Omental fat pad (tissue), 4 donors: ENCODE measurements around the gene CMTM7. TPM values are rescaled to one million over a fixed set of nuclear protein-coding genes. Genes with fewer than 3 reads are reported as not detected.

Experiments used
- ATAC-seq: fragments of 150-250 bp; one replicate; pipeline ENCODE4 v1.9.1; 2016; ENCODE audit warnings: mild to moderate bottlenecking, moderate library complexity; ENCODE audit not compliant: low FRiP score
- DNase-seq: peaks from one replicate; pipeline ENCODE4 v3.0.0-alpha.2; 2019; ENCODE audit warnings: low spot score
- total RNA-seq, 4 donors: library from RNA; depleted of rRNA; stranded (reverse); fragments of >200 nt; gene quantifications; one replicate each; pipeline ENCODE4 v1.1.0, GENCODE V29; 2016
- TF ChIP-seq, protein P1 (sequence below), 3 donors: fragments of 450-650 bp; IDR thresholded peaks; one replicate each; pipeline ENCODE4 v1.5.1; 2016 to 2017; ENCODE audit warnings: antibody characterized with exemption in 3 of 3, mild to moderate bottlenecking in 3 of 3, moderate library complexity in 2 of 3

The CMTM7 gene
- total RNA-seq, 4 donors from 2014 or later = 18.0 to 34.7 (median 31.3) TPM

DNA sequence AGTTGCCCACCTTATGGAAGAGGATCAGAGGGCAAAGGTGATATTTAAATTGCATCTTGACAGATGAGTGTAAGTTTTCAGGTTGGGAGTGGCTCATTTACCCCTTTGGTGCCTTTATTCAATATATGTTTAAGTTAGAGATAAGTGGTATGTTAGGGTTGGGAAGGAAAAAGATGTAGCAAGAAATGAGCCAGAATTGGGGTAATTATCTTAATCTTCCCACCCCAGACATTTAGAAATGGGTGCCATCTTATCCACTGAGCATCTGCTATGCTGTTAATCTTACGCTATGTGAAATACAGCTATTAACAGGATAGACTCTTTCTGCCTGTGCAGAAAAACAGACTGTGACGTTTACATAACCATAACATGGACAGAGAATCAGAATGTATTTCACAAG is 6.3 kb downstream of the CMTM7 start:
- TF ChIP-seq, protein P1, sequence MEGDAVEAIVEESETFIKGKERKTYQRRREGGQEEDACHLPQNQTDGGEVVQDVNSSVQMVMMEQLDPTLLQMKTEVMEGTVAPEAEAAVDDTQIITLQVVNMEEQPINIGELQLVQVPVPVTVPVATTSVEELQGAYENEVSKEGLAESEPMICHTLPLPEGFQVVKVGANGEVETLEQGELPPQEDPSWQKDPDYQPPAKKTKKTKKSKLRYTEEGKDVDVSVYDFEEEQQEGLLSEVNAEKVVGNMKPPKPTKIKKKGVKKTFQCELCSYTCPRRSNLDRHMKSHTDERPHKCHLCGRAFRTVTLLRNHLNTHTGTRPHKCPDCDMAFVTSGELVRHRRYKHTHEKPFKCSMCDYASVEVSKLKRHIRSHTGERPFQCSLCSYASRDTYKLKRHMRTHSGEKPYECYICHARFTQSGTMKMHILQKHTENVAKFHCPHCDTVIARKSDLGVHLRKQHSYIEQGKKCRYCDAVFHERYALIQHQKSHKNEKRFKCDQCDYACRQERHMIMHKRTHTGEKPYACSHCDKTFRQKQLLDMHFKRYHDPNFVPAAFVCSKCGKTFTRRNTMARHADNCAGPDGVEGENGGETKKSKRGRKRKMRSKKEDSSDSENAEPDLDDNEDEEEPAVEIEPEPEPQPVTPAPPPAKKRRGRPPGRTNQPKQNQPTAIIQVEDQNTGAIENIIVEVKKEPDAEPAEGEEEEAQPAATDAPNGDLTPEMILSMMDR (IDR thresholded peaks at IDR 0.05) = no peak
- ATAC-seq = no peak
- no peak for DNase-seq

DNA sequence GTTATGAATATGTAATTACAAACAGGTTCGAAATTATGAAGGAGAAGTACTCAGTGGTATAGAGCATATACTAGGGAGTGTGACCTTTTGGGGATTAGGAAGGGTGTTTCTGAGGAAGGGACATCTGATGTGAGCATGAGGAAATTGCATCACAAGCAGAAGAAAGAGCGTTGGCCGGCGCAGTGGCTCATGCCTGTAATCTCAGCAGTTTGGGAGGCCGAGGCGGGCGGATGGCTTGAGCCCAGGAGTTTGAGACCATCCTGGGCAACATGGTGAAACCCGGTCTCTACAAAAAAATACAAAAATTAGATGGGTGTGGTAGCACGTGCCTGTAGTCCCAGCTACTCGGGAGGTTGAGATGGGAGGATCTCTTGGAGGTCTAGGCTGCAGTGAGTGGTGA is 6.9 kb downstream of the CMTM7 start:
- DNase-seq (no peak), ATAC-seq (no peak)
- TF ChIP-seq, protein P1 (IDR thresholded peaks at IDR 0.05) = peak in 1 of 3 donors; percentile 2

DNA sequence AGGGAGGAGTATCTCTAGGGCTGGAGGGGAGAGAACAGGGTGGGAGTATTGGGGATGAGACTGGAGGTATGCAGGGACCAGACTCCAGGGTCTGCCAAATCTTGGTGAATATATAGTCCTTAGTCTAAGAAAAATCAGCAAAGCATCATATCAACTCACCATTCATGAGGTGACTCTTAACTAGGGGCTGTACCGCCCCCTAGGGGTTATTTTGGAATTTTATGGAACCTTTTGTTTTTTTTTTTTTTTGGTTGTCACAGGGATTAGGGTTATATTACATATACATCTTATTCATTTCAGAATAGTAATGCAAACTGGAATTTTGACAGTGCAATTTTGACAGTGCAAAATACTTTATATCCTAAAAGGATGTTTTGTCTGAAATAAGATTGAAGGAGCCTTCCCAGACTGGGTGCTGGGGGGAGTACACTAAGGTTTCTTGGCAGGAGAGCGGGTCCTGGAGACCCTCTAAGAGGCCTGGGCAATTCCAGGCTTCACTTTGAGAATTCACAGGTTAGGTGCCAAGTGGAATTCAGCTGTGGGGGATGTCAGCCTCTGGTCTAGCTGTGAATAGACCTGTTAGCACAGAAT is 7.5 kb downstream of the CMTM7 start:
- DNase-seq (no peak), ATAC-seq (no peak)
- TF ChIP-seq, protein P1 (IDR thresholded peaks at IDR 0.05) = peak in 1 of 3 donors; percentile 0

DNA sequence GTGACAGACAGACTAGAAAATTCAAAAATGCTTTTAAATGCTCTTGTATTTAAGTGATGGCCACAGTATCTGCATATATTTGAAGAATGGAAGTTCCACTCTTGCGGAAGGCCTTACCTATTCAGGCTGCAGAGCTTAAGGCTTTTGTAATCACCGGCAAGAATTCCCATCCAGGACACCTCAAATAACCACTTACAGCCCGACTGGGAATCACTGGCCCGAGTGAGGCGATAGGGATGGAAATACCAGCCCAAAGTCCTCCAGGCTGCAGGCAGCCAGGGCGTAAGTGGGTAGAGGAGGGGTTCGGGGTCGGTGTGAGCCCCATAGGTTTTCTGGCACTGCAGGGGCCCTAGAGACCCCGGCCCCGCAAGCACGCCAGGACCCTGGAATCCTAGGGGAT is 9.5 kb downstream of the CMTM7 start:
- ATAC-seq (peak; percentile 34), DNase-seq (no peak)
- TF ChIP-seq, protein P1 (IDR thresholded peaks at IDR 0.05) = no peak

DNA sequence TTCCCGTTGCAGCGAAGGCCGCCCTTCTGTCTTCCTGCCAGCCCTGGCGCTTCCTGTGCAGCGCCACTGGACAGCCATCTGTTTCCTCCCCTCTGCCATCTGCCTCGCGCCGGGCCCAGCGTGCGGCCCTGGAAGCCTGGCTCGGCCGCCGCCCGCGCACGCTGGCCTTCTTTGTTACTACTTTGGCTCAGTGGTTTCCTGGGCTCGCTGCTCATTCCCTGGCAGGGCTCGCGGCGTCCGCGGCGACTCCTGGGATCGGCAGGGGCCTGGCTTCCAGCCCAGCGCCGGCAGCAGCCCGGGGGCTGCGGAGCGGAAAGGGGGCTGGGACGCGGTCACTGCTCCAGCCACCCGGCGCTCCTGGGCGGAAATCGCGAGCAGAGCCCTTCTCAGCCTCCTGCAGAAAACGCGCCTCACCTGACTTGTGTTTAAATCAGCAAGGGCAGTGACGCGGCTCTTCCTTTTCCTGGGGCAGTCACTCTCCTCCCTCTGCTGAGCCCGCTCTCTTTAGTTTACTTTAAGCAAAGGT is 10.0 kb downstream of the CMTM7 start:
- TF ChIP-seq, protein P1 (IDR thresholded peaks at IDR 0.05) = no peak
- ATAC-seq = peak; percentile 70
- no peak for DNase-seq

DNA sequence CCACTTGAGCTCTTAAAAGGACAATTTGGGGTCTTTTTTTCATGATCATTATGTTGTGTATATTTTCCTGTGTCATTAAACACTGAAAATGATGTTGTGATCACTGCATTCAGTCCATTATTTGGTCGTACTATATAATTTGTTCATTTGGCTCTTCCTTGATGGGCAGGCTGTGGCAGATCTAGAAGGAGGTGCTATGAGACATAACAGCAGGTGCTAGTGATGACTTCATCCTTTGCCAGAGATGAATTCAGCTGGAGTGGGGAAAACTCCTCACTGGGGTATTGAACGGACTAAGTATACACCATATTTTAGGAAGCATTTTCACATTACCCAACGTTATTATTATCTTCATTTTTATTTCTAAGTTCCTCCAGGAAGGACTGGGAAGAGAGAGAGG is 12.0 kb downstream of the CMTM7 start:
- TF ChIP-seq, protein P1 (IDR thresholded peaks at IDR 0.05) = no peak
- DNase-seq (no peak), ATAC-seq (no peak)

DNA sequence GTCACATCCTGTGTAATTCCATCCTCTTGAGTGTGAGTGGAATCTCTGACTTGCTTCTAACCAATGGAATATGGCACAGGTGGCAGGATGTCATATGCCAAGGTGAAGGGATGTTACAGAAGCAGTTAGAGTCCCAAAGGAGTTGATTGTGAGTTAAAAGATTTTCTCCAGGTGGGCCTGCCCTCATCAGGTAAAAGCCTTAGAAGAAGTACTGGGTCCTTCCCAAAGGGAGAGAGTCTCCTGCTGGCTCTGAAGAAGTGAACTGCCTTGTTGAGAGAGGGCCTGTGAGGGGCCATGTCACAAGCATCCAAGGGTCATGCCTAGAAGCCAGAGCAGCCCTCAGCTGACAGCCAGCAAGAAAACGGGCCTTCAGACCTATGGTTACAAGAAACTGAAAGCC is 13.1 kb downstream of the CMTM7 start:
- TF ChIP-seq, protein P1 (IDR thresholded peaks at IDR 0.05) = no peak
- no peak for DNase-seq
- ATAC-seq = no peak
